IPS-18c (cell line): ENCODE measurements around the gene HMX3.

Source experiments
- H3K4me3 ChIP-seq: 2 replicates; pipeline ENCODE4 v1.7.0; 2013; ENCODE audit warnings: low read depth, mild to moderate bottlenecking, low read length, moderate library complexity; ENCODE audit not compliant: insufficient read depth
- H3K9me3 ChIP-seq: one replicate; pipeline ENCODE4 v1.6.1; 2013; ENCODE audit warnings: mild to moderate bottlenecking, low read length, moderate library complexity; ENCODE audit not compliant: control insufficient read depth, insufficient read depth

The HMX3 gene

DNA sequence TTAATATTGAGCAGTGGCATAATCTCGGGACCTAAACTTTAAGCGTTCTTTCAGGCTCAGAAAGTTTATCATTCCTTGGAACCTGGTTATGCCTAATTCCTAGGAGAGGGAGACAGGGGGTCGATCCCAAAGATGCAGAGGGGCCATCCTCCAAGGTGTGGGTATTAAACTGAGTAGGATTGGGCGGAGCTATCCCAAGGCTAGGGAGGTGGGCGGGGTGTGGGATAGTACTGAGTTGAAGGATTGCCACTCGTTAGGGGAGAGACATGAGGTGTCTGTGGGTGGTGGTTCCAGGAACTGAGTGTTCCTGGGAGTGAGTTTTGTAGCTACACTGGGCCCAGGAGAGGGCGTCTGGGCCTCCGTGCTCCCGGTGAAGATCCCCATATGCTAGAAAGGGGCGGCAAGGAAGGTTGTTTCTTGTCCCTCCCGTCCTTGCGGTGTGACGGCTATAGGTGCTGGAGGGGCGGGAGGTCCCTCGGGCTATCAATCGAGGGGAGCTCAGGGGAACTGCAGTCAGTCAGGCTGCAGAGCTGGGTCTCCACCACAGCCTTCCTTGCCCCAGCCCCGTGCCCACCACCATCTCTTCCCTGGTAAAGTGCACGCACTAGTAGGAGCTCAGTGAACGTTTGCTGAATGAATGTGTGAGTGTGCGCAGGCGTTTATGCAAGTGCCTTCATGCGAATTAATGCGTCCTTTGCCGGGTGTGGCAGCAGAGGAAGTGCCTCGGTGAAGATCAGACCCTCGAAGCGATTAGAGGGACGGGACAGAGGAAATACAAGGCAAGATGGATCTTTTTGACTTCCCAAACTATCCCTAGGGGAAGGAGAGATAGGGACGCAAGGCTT, 9.1 kb downstream of the HMX3 start:
- Histone ChIP-seq H3K9me3 (peaks cover 6% of the 10 kb centered on the region), H3K4me3 (no peak overlapping the region; the same call in 1 of the 2 replicates)

DNA sequence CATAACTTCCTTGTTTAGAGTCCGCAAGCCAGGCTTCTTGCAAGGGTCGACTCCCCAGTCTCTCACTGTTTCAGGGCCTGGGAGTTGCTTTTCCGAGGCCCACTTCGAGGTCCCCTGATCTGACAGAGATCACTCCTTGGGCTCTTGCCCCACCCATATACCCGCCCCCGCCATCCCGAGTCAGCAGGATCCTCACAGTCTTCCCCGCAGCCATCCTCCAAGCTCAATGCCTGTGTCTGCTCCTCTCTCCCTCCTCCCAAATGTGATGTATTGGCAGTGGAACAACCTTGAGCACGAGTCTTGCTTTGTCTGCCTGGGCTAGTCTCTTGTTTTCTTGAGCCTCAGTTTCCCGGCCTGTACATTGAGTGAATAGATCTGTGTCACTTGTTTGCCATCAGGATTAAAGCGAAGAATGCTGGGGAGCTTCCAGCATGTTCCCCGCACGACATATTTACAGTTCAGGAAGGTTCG, 9.8 kb downstream of the HMX3 start:
- no peak overlapping the region for H3K4me3 ChIP-seq
- peaks cover 6% of the 10 kb centered on the region for H3K9me3 ChIP-seq

GRCh38 chr10:123146013-123146893, 10.5 kb downstream of the HMX3 start:
- Histone ChIP-seq H3K4me3 (no peak overlapping the region), H3K9me3 (peaks cover 6% of the 10 kb centered on the region)

GRCh38 chr10:123146894-123147634, 11.3 kb downstream of the HMX3 start:
- Histone ChIP-seq H3K9me3 (peaks cover 6% of the 10 kb centered on the region), H3K4me3 (no peak overlapping the region; the same call in 1 of the 2 replicates)

DNA sequence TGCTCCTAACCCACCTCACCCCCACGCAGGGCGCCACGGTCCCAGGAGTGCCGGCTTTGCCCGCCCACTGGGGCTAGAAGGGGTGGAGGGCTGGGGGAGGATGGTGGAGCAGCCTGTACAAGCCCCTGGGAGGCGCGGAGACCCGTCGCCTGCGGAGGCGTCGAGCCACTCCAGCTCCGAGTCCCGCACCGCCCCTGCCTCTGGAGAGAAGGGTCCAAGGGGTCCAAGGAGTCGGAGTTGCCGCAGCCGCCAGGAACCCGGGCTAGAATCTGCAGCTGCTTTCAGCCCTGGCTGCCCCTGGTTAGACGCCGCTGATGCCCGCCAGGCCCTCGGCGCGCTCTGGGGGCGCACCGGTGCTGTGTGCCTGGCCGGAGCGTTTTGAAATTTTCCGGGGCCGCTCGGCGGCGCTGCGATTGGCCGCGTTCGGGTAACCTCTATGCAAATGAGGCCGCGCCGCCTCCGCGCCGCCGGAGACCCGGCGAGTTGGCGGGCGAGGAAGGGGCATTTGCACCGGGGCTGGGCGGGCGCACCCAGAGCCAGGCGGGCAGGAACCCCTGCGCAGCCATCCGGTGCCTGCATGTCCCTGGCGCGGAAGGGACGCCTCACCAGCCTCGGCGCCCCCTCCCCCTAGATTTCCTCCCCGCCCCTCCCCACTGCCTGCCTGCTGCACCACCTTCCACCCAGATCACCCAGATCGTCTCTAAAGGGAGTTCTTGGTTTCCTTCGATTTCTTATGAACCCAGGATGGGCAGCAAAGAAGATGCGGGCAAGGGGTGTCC, 12.1 kb downstream of the HMX3 start, which contains the start of gene HMX2:
TSS of gene HMX2 (plus strand) at position 502 of the 779 bp plus-strand sequence. CDS start at position 745, 243 bp downstream.
- peaks cover 6% of the 10 kb centered on the region for H3K9me3 ChIP-seq
- H3K4me3 ChIP-seq: peak within 1 kb of the TSS; percentile 44

- Histone ChIP-seq H3K4me3 (peak overlapping the region; percentile 44), H3K9me3 (peaks cover 6% of the 10 kb centered on the region)
Measured at GRCh38 chr10:123148414-123149161, 12.8 kb downstream of the HMX3 start.

- Histone ChIP-seq H3K4me3 (peak overlapping the region; percentile 41; the same call in 1 of the 2 replicates), H3K9me3 (peaks cover 6% of the 10 kb centered on the region)
Measured at GRCh38 chr10:123149162-123149567, 13.4 kb downstream of the HMX3 start.

- H3K4me3 ChIP-seq: peak overlapping the region; percentile 41
Measured at GRCh38 chr10:123149568-123150270, 13.9 kb downstream of the HMX3 start.

GRCh38 chr10:123150271-123150985, 14.7 kb downstream of the HMX3 start:
- Histone ChIP-seq H3K9me3 (peaks cover 6% of the 10 kb centered on the region), H3K4me3 (peak overlapping the region; percentile 55)

More at GRCh38 chr10:123149568-123150270, 13.9 kb downstream of the HMX3 start:
- H3K9me3 ChIP-seq: peaks cover 6% of the 10 kb centered on the region

DNA sequence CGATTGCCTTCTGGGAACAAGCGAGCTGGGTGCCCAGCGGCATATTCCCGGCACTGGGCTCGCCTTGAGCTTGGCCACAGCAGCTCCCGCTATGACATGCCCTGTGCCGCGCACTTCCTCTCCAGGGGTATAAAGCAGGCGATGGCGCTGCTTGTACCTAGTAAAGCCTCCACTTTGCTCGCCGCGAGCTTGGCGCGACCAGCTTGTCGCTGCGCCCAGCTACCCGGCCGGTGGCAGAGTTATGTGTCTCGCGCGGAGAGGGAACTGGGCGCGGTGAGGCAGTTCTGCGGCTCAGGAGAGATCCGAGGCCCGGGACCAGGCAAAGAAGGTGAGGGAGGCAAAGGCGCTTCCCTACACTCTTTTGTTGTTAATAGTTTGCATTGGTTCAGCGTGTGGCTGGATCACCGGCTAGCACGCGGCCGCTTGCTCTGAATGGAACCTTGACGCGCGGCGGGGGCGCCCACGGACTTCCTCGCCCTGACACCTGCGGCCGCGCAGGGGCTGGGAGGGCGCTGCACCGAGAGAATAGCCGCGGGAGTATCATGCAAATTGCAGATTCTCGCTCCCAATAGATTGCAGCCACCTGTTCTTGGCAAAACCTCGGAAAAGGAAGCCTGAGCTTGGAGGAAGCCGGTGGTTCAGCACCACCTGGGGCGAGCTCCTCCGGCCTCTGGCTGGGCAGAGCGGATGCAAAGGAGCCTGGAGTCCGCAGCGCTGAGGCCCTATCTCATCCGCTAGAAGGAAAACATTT, 15.4 kb downstream of the HMX3 start:
- Histone ChIP-seq H3K9me3 (peaks cover 6% of the 10 kb centered on the region), H3K4me3 (peak overlapping the region; percentile 55)

DNA sequence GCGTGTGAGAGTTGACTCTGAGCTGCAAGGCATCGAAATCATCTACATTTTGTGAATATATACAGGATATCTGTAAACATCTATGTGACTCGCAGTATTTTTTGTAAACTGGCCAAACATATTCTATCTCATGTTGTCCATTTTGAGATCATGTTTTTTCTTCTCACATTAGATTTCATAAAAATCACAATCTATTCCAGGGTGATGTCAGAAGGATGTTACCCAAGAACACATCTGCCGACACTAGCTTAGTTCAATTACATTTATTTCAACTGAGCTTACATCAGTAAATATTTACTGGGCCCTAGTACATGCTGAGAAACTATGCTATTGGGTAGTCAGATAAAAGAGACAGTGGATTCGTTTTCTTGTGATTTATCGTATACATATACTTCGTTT, 16.0 kb downstream of the HMX3 start:
- Histone ChIP-seq H3K9me3 (peaks cover 6% of the 10 kb centered on the region), H3K4me3 (no peak overlapping the region; the same call in 1 of the 2 replicates)

DNA sequence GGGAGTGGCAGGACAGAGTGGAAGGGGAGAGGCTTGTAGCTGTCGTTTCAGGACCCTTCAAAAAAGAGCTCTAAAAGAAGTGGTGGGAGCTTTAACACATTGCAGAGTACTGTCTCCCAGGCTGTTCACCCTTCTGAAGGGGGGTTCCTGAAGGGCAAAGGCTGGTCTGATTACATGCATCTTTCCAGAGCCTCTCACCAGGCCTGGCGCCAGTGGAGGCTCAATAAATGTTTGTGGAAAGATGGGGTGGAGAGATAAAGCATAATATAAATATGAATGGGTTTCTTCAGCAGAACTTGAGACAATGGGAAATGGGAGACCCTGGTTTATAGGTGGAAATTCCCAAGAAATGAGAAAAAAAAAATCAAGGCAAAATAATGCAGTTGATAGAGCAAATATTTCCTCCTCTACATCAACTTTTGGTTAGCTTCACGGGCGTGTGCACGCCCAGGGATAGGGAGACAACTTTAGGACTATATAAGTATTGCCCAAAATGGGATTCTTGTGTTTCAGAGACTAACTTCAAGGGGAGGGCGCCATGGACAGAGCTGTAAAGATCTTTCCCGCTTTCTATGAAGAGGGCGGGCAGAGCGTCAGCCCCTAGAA, 17.8 kb downstream of the HMX3 start:
- Histone ChIP-seq H3K9me3 (peaks cover 4% of the 10 kb centered on the region), H3K4me3 (no peak overlapping the region)

- Histone ChIP-seq H3K4me3 (peak within 1 kb of the TSS; percentile 97), H3K9me3 (peaks cover 3% of the 10 kb centered on the region)
Measured at GRCh38 chr10:123154092-123154710, 18.4 kb downstream of the HMX3 start, which contains the start of gene BUB3. BUB3 (plus strand) TSS chr10:123154402; CDS start chr10:123154918, 516 bp downstream.
